MM.1S (cell line): ENCODE data around the gene TGFBR2.

Experiments
- EZH2 ChIP-seq: fragments of 300-600 bp; sonication (generic); optimal IDR thresholded peaks from 2 replicates; pipeline ENCODE3; 2017; ENCODE audit warnings: low read depth, mild to moderate bottlenecking, antibody characterized with exemption, low read length, mixed read lengths
- EZH2phosphoT487 ChIP-seq: fragments of 300-600 bp; sonication (generic); IDR thresholded peaks from 2 replicates; pipeline ENCODE4 v1.6.1; 2018; ENCODE audit warnings: antibody characterized with exemption, low read length
- TF ChIP-seq, protein P1 (sequence below): fragments of 300-600 bp; sonication (generic); IDR thresholded peaks from 2 replicates; pipeline ENCODE4 v1.5.1; 2016; ENCODE audit warnings: antibody characterized with exemption, low read length, mixed read lengths

DNA sequence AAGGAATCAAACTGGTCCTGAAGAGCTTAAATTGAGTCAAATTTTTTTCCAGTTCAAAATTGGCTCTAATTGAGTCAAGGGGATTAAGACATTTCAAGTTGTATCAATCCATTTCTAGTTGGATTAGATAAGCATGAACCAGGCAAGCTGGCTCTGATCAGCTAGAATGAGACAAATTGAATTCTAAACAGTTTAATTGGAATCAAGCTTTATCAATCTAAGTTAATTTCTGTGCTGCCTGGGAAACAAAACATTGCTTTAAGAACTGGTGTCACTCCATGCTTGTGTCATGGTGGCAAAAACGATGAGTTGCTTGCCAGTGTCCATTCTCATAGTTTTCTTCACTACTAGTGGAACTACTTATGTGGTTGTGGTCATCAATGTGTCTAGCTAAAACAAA lies 116.8 kb downstream of the TGFBR2 start:
- TF ChIP-seq, protein P1, sequence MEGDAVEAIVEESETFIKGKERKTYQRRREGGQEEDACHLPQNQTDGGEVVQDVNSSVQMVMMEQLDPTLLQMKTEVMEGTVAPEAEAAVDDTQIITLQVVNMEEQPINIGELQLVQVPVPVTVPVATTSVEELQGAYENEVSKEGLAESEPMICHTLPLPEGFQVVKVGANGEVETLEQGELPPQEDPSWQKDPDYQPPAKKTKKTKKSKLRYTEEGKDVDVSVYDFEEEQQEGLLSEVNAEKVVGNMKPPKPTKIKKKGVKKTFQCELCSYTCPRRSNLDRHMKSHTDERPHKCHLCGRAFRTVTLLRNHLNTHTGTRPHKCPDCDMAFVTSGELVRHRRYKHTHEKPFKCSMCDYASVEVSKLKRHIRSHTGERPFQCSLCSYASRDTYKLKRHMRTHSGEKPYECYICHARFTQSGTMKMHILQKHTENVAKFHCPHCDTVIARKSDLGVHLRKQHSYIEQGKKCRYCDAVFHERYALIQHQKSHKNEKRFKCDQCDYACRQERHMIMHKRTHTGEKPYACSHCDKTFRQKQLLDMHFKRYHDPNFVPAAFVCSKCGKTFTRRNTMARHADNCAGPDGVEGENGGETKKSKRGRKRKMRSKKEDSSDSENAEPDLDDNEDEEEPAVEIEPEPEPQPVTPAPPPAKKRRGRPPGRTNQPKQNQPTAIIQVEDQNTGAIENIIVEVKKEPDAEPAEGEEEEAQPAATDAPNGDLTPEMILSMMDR, result no peak
- TF ChIP-seq EZH2phosphoT487 (no peak), EZH2 (no peak)
